HL-60/S4 treated with phorbol 12-myristate 13-acetate at 8.2 ng/mL for 4 days and 3 days (cell line): ENCODE data around the gene STRN.
"Not testable (repeated sequence)": the region's sequence is repeated elsewhere in the genome, so short reads cannot be mapped to it uniquely, and the experiment has no call there.

Source experiments
- in situ Hi-C: fragments of 300-500 bp; cut with MboI; formaldehyde crosslinking; loops from 2 replicates; pipeline ENCODE4 v1.15.0; 2022; ENCODE audit warnings: low sequenced_read_pairs

The STRN gene

GRCh38 chr2:36843838-36844237, 122.5 kb downstream of the STRN start:
- in situ Hi-C loops, result no loop called here

DNA sequence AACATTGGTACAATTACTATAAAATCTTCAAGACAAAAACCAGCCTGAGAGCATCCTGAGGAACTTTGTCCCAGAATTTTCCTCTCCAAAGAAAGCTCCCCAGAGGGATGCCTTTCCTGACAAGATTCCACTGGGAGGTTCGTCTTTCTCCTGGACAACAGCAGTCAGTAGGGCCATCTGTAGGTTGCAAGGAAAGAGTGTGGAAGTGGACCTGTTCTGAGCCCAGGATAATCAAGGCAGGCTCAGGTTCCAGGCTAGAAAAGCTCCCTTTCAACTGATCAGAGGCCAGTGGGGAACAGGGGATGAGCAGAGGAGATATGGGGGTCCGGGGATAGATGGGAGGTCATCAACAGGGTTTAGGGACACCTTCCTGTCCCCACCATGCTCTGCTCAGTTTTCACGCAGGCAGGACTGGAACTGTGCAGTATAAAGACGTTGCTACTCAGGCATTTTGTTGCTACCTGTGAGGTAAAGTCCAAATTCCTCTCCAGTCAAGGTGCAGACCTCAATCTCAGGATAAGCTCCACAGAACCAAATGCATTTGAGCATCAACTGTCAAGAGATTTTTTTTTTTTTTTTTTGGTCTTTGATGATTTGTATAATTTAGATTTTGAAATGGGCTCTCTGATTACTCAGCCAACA, 126.2 kb downstream of the STRN start:
- in situ Hi-C loops, result no loop called here

DNA sequence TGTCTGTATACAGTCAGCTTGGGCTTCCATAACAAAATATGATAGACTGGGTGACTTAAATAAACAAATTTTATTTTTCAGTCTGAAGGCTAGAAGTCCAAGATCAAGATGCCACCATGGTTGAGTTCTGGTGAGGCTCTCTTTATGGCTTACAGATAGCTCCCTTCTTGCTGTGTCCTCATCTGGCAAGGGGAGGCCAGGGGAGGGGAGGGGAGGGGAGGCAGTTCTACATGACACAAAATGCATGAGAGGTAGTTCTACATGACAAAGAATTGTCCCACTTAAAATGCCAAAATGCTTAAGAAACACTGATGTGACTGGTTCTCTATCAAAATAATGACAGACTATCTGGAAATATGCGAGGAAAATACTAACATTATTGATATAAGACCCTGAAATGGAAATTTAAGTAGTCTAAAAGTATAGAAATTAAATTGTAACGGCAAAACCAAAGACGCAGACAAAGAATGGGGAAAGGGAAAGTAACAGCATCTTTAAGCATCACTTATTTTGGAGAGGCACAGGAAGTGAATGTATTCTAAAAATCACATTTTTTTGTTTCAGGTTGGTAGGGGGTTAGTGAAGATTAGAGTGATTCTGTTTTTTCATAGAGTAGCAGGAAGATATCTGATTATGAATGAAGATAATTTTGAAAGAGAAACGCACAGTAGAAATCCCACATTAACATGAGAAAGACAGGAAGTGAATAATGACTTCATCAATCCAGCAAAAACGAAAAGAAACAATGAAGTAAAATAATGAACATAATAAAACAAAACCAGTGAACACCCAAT, 131.4 kb downstream of the STRN start:
- in situ Hi-C loops, result no loop called here

DNA sequence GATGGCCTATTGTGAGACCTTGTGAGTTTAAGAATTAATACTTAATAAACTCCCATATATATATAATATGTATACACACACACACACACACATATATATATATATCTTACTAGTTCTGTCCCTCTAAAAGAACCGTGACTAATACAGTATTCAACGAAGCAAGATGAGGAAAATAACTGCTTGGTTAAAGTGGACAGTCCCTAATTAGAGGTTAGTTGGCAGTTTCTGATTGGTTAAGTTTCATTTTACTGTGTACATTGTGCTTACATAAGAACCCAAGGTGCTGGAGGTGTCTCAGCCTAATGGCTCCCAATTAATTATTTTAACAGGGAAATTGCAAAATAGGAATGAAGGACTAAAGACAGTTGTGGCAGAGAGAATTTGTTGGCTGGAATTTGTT, 132.1 kb downstream of the STRN start:
- in situ Hi-C loops, result no loop called here

DNA sequence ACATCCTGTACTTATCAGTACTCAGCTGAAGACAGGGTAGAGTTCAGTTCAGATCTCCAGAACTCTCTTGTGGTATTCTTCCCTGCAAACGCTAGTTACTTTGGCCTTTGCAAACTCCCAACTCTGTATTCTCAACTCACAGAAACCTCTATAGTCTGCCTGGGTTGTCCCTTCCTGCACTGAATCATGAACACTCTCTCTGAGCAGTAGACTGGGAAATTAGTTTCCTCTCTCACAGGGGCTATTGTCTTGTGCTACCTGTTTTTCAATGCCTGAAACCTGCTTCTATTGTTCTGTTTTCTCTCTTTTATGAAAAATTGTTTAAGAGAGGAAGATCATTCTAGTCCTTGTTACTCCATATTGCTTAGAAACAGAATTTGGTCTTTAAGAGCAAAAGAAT, 135.2 kb downstream of the STRN start:
- in situ Hi-C loops, result no loop called here

GRCh38 chr2:36824683-36825082, 141.7 kb downstream of the STRN start:
- in situ Hi-C loops, result not testable (repeated sequence)

DNA sequence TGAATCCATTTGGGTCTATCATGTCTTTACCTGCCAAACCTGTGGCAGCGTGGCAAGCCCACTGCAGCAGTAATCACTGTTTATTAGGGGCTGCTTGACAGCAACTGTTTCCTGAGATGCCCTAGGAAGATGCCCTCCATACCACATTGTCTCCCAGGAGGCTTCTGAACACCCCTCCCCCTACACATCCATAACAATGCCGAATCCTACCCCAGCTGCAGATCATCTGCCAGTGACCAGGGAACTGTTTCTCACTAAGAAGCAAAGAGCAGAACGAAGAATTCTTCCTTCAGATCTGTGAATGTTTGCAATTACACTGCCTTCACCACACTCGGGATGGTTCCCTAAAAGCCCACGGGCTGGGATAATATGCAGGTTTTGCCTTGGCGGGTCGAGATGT, 142.1 kb downstream of the STRN start:
- in situ Hi-C loops, result no loop called here

- in situ Hi-C loops, result no loop called here
These were observed 142.5 kb downstream of the STRN start for GRCh38 chr2:36823862-36824261.

DNA sequence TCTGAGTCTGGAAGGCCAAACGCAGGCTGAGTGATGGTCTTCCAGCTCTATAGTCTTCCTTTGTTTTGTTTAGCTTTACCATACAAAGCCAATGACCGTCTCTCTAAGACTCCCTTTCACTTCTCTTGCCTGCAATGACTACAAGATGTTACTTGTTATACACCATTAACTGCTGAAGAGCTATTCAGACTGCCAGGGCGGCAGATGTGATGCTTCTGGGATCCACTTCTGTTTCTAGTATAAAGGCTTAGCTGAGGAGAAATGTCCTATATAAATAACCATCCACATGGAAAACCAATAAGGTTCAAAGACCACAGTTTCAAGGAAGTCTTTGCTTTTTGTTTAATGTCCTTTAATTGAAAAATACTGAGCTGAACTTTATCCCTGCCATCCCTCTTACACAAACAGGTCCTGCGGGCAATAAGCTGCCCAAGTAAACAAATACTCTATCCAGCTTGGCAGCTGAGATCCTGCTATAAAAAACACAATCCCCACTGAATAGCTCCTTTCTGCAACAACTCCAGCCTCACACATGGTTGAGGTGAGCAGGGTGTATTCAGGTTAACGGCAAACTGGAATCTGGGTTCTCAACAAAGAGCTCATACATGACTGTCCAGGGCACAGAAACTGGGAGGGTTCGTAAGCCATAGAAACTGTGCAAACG, 145.3 kb downstream of the STRN start:
- in situ Hi-C loops, result no loop called here

GRCh38 chr2:36819095-36819711, 147.1 kb downstream of the STRN start:
- in situ Hi-C loops, result no loop called here

DNA sequence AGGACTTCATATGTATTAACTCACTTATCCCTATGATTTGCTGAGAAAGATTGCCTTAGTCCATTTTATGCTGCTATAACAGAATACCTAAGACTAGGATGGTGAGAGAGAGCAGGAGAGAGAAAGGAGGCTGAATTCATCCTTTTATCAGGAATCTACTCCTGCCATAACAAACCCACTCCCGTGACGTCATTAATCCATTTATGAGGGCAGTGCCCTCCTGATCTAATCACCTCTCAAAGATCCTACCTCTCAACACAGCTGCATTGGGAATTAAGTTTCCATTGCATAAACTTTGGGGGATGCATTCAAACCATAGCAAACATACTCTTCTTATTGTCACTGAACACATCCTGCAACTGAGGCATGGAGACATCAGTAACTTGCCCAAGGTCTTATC, 147.8 kb downstream of the STRN start:
- in situ Hi-C loops, result no loop called here

DNA sequence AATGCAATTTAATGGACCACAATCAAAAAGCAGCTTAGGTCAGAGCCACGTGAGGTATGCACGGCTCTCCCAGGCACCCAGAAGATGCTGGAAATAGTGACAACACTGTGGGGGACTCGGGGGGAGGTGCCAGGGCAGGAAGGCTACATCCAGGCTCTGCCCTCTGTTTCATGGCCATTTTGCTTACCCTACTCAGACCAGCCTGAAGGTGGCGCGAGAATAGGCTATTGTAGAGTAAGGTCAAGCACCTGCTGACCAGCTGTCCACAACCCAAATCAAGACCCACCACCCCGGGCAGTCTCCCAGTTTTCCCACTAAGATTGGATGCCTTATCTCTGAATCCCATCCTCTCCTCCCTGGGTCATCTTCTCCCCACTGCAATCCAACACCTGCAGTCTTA, 154.1 kb downstream of the STRN start:
- in situ Hi-C loops, result no loop called here

DNA sequence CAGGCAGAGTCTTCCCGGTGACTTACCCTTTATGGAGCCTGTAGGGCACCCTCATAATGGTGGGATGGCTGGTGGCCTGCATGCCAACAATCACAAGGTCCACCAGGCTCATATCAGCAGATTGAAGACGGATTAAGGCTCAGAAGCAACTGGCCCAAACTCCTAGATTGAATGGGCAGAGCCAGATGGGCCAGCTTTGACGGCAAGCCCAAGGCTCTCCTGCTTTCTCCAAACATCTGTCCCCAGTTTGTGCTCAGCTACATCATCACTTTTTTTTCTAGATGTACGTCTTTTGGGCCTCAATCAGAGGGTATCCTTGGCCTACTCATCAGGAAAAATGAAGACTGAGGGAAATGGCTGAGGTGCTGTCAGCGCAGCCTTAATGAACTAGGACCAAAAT, 155.3 kb downstream of the STRN start:
- in situ Hi-C loops, result no loop called here

GRCh38 chr2:36809069-36809445, 157.3 kb downstream of the STRN start:
- in situ Hi-C loops, result no loop called here

DNA sequence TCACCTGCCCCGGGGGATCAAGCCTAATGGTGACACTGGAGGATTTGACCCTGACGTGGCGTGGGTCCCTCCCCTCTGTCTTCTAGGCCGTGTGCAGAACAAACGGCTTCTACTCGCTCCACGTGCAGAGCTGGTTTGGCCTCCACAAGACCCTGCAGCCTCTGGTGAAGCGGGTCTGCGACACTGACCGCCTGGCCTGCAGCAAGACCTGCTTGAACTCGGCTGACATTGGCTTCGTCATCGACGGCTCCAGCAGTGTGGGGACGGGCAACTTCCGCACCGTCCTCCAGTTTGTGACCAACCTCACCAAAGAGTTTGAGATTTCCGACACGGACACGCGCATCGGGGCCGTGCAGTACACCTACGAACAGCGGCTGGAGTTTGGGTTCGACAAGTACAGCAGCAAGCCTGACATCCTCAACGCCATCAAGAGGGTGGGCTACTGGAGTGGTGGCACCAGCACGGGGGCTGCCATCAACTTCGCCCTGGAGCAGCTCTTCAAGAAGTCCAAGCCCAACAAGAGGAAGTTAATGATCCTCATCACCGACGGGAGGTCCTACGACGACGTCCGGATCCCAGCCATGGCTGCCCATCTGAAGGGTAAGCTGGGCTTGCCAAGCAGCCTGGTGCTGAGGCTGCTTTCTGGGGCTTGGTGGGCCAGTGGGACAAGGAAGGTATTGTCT, 157.8 kb downstream of the STRN start:
- in situ Hi-C loops, result no loop called here

DNA sequence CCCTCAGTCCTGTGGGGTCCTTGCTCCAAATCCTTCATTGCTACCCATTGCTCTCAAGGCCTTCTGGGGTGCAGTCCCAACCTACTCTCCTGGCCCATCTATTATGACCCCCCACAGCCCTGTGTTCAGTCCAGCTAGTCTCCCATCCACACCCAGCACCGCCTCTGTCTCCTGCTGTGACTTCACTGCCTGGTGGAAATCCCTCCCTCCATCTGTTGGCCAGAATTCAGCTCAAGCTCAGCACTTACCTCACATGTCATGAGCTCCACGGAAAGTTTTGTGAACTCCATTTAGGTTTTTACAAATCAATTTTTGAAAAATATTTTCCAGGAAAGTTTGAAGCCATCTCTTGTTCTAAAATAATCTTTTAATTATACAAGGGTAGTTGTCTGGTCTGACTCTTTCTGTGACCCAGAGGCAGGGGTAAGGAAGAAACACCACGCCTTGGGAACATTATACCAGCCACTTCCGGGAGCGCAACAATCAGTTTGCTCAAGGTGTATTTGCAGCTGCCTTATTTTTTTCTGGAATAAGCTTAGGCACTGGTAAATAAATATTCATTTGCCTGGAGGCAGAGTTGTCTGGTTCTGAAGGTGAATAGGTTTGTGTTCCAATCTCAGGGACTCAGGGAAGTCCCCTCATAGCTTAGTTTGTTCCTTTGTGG, 159.0 kb downstream of the STRN start:
- in situ Hi-C loops, result no loop called here

GRCh38 chr2:36805635-36806224, 160.6 kb downstream of the STRN start:
- in situ Hi-C loops, result no loop called here

DNA sequence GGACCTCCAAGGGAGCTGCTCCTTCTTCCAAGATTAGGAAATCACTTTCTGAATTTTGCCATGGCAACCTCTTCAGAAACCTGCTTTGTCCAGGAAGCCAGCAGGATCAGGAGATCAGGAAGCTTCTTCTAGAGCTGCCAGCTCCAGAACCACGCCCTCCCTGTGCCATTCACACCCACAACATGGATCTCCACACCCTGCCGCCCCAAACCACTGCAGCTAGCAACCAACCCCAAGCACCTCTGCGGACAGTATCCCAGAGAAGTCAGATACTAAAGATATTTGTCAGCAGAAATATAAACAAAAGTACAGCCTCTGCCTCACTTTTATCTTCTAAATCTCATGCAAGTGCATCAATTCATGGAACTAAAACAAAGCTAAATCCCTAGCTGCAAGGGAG, 163.4 kb downstream of the STRN start:
- in situ Hi-C loops, result no loop called here

DNA sequence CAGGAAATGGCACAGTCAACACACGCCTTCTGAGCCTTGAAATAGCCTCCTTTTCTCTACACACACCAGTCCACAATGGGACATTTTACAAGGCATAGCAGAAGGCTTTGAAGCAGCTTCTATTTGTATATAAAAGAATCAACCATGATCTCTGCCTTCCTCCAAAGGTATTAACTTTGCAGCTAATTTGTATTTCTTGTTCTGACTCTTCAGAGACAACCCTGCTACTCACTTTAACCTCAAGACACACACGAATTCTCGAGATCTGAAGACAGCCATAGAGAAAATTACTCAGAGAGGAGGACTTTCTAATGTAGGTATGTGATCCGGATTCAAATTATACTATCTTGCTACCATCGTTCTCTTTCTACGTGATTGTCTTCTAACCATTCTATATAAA, 165.2 kb downstream of the STRN start:
- in situ Hi-C loops, result no loop called here

GRCh38 chr2:36800381-36800780, 166.0 kb downstream of the STRN start:
- in situ Hi-C loops, result no loop called here
